NCI-H187 (cell line): ENCODE results near the gene C2CD4C.
"Not testable (repeated sequence)": the region's sequence is repeated elsewhere in the genome, so short reads cannot be mapped to it uniquely, and the experiment has no call there.

Source experiments
- DNase-seq, 2 experiments: peaks; one replicate each; lab custom pipeline; 2025; lab: John Stamatoyannopoulos, UW

The C2CD4C gene

GRCh38 chr19:398719-399118, 10.2 kb downstream of the C2CD4C start:
- DNase-seq, result no peak

- DNase-seq, result no peak
These were observed 10.8 kb downstream of the C2CD4C start for GRCh38 chr19:397941-398706.

DNA sequence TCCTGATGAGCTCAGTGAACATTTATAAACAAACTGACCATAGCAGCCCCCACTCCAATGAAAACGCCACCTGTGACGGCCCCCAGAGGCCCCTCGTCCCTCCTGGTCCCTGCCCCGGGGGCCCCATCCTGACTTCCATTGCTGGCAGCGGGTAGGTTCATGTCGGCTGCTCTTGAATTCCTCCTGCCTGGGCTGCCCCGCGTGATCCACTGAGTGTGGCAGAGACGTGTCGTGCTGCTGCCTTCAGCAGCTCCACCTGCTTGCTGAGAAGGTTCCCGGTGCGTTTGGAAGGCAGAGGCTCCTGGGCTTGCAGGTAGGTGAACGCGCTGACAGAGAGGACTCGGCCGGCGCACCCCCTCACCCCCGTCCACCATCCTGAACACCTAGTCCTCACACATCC, 11.6 kb downstream of the C2CD4C start:
- DNase-seq, result no peak

DNA sequence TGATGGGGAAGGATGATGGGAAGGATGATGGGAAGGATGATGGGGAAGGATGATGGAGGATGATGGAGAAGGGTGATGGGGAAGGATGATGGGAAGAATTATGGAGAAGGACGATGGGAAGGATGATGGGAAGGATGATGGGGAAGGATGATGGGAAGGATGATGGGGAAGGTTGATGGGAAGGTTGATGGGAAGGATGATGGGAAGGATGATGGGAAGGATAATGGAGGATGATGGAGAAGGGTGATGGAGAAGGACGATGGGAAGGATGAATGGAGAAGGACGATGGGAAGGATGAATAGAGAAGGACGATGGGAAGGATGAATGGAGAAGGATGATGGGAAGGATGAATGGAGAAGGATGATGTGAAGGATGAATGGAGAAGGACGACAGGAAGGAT, 13.5 kb downstream of the C2CD4C start:
- no peak for DNase-seq

DNA sequence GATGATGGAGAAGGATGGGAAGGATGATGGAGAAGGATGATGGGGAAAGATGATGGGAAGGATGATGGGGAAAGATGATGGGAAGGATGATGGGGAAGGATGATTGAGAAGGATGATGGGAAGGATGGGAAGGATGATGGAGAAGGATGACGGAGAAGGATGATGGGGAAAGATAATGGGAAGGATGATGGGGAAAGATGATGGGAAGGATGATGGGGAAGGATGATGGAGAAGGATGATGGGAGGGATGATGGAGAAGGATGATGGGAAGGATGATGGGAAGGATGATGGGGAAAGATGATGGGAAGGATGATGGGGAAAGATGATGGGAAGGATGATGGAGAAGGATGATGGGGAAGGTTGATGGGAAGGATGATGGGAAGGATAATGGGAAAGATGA, 14.1 kb downstream of the C2CD4C start:
- DNase-seq, result not testable (repeated sequence)

GRCh38 chr19:393560-393959, 15.4 kb downstream of the C2CD4C start:
- DNase-seq, result not testable (repeated sequence)

DNA sequence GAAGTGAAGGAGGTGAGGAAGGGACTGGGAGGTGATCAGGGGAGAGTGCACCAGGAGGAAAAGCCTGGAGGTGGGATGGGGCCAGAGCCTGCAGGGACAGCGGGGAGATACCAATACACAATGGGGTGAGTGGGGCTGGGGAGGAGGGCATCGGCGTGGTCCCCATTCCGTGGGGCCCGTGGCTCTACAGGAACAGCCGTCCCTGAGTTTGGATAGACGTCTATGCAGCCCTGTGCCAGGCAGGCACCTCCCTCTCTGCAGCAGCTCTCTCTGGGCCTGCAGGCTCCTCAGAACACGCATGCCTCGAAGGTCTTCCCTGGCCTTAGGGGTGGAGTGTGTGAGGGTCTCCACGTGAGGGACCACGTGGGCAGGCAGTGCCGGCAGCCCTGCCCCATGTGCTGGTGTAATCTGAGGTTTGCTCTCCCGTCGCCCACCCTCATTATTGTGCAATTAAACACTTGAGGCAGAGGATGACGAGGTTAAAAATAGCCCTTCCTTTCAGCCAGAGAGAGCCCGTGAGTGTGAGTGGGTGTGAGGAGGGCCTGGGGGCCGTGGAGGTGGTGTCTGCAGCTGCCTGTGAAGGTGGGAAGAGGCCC, 16.5 kb downstream of the C2CD4C start:
- DNase-seq, result no peak

- DNase-seq, result no peak
These were observed 17.1 kb downstream of the C2CD4C start for GRCh38 chr19:391726-392374.

DNA sequence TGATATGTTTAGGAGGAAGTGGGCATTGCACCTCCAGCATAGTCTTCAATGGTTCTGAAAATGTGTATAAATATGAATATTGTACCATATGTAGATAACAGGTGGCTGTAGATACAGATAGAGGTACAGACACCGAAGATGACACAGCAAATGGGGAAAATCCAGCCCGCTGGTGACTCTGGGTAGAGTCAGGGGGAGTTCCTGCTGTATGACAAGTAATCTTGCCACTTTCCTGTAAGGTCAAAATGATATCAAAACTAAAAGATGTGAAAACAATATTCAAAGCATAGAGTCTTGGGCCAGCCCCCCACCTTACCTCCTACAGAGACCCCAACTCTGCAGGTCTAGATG, 17.8 kb downstream of the C2CD4C start:
- DNase-seq, result no peak

GRCh38 chr19:390386-391206, 18.4 kb downstream of the C2CD4C start:
- no peak for DNase-seq

- DNase-seq, result no peak
These were observed 19.0 kb downstream of the C2CD4C start for GRCh38 chr19:389935-390289.

GRCh38 chr19:389255-389934, 19.6 kb downstream of the C2CD4C start:
- no peak for DNase-seq

GRCh38 chr19:388691-389090, 20.3 kb downstream of the C2CD4C start:
- no peak for DNase-seq

GRCh38 chr19:387777-388176, 21.2 kb downstream of the C2CD4C start:
- DNase-seq, result no peak

- peak in 1 of 2 experiments; percentile 22 for DNase-seq
These were observed 22.2 kb downstream of the C2CD4C start for GRCh38 chr19:386632-387301.

- not testable (repeated sequence) for DNase-seq
These were observed 22.8 kb downstream of the C2CD4C start for GRCh38 chr19:386189-386588.

- no peak for DNase-seq
These were observed 24.2 kb downstream of the C2CD4C start for GRCh38 chr19:384799-385169.

GRCh38 chr19:383922-384798, 24.8 kb downstream of the C2CD4C start:
- DNase-seq, result no peak

GRCh38 chr19:383040-383439, 25.9 kb downstream of the C2CD4C start:
- no peak for DNase-seq

DNA sequence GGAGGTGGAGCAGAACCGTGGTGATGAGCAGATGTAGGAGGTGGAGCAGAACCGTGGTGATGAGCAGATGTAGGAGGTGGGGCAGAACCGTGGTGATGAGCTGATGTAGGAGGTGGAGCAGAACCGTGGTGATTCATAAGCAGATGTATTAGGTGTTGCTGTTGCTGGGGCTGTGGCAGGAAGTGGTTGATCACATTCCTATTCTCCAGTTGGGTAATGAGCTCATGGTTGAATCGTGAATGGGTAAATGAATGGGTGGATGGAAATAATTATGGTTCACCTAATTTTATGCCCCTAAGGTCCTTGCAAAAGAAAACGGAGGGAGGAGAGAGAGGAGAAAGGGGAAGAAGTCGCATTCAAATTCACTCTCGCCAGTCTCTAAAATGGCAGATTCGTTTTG, 26.4 kb downstream of the C2CD4C start:
- not testable (repeated sequence) for DNase-seq
